GM19035 (cell line): ENCODE results near the gene PPP2R2B.
"Not testable (repeated sequence)": the region's sequence is repeated elsewhere in the genome, so short reads cannot be mapped to it uniquely, and the experiment has no call there.

ENCODE experiments used
- ATAC-seq: cut with Tn5 transposase; IDR thresholded peaks from one replicate; pipeline ENCODE4 v1.9.1; 2021; ENCODE audit not compliant: unreplicated experiment

The PPP2R2B gene

GRCh38 chr5:146622391-146622790, 256.2 kb downstream of the PPP2R2B start:
- ATAC-seq = no peak

- no peak for ATAC-seq
Observed at GRCh38 chr5:146620669-146621051, 257.9 kb downstream of the PPP2R2B start.

- ATAC-seq = no peak
Observed at GRCh38 chr5:146620031-146620668, 258.4 kb downstream of the PPP2R2B start.

GRCh38 chr5:146618434-146618833, 260.1 kb downstream of the PPP2R2B start:
- no peak for ATAC-seq

GRCh38 chr5:146609731-146610130, 268.8 kb downstream of the PPP2R2B start:
- ATAC-seq = not testable (repeated sequence)

GRCh38 chr5:146607659-146608332, 270.8 kb downstream of the PPP2R2B start:
- no peak for ATAC-seq

GRCh38 chr5:146606893-146607292, 271.7 kb downstream of the PPP2R2B start:
- ATAC-seq = no peak

GRCh38 chr5:146600376-146600775, 278.2 kb downstream of the PPP2R2B start:
- ATAC-seq = no peak

- ATAC-seq = no peak
Observed at GRCh38 chr5:146599261-146599660, 279.3 kb downstream of the PPP2R2B start.

GRCh38 chr5:146595088-146595487, 283.5 kb downstream of the PPP2R2B start:
- no peak for ATAC-seq

GRCh38 chr5:146592352-146592751, 286.2 kb downstream of the PPP2R2B start:
- ATAC-seq = no peak

GRCh38 chr5:146589028-146589345, 289.6 kb downstream of the PPP2R2B start:
- ATAC-seq = no peak

- ATAC-seq = no peak
Observed at GRCh38 chr5:146588331-146589027, 290.1 kb downstream of the PPP2R2B start.

GRCh38 chr5:146586752-146587151, 291.8 kb downstream of the PPP2R2B start:
- no peak for ATAC-seq

GRCh38 chr5:146584750-146585149, 293.8 kb downstream of the PPP2R2B start:
- ATAC-seq = no peak

GRCh38 chr5:146582051-146582596, 296.4 kb downstream of the PPP2R2B start:
- no peak for ATAC-seq

GRCh38 chr5:146580237-146580636, 298.3 kb downstream of the PPP2R2B start:
- ATAC-seq = no peak

GRCh38 chr5:146574713-146575112, 303.8 kb downstream of the PPP2R2B start:
- ATAC-seq = no peak

GRCh38 chr5:146568161-146568560, 310.4 kb downstream of the PPP2R2B start:
- no peak for ATAC-seq

- ATAC-seq = peak; percentile 92
Observed at GRCh38 chr5:146565764-146566367, 312.7 kb downstream of the PPP2R2B start.

GRCh38 chr5:146564007-146564762, 314.4 kb downstream of the PPP2R2B start:
- ATAC-seq = no peak
